ENCODE measurements around the gene ZNF524. TPM values are rescaled to one million over a fixed set of nuclear protein-coding genes. Genes with fewer than 3 reads are reported as not detected.

Gene ZNF524
- total RNA-seq, 1 donor from 2014 or later, result 9.3 TPM

- Mint-ChIP-seq H3K4me3 (ENCODE audit: unreplicated experiment) (no peak overlapping the region), H3K9me3 (ENCODE audit: unreplicated experiment) (no peaks in the 10 kb centered on the region), H3K27ac (ENCODE audit: unreplicated experiment) (no peak overlapping the region), H3K36me3 (ENCODE audit: low read depth, unreplicated experiment) (peaks cover 7% of the 10 kb centered on the region), H3K27me3 (ENCODE audit: unreplicated experiment) (peaks cover 15% of the 10 kb centered on the region), H3K4me1 (ENCODE audit: unreplicated experiment) (peaks cover 20% of the 10 kb centered on the region)
- peak; percentile 90 for TF ChIP-seq CTCF (IDR thresholded peaks at IDR 0.05; ENCODE audit: unreplicated experiment)
- peak; percentile 87 for DNase-seq (ENCODE audit: low spot score)
Measured at GRCh38 chr19:55632463-55632834, 32.4 kb downstream of the ZNF524 start.

GRCh38 chr19:55633861-55634260 is 33.8 kb downstream of the ZNF524 start:
- DNase-seq (ENCODE audit: low spot score), result no peak
- no peak for TF ChIP-seq CTCF (IDR thresholded peaks at IDR 0.05; ENCODE audit: unreplicated experiment)
- H3K27ac Mint-ChIP-seq (ENCODE audit: unreplicated experiment), result no peak overlapping the region
- H3K27me3 Mint-ChIP-seq (ENCODE audit: unreplicated experiment), result peaks cover 17% of the 10 kb centered on the region
- H3K9me3 Mint-ChIP-seq (ENCODE audit: unreplicated experiment), result no peaks in the 10 kb centered on the region
- peaks cover 20% of the 10 kb centered on the region for H3K4me1 Mint-ChIP-seq (ENCODE audit: unreplicated experiment)
- peaks cover 12% of the 10 kb centered on the region for H3K36me3 Mint-ChIP-seq (ENCODE audit: low read depth, unreplicated experiment)
- peak overlapping the region; percentile 47 for H3K4me3 Mint-ChIP-seq (ENCODE audit: unreplicated experiment)

DNA sequence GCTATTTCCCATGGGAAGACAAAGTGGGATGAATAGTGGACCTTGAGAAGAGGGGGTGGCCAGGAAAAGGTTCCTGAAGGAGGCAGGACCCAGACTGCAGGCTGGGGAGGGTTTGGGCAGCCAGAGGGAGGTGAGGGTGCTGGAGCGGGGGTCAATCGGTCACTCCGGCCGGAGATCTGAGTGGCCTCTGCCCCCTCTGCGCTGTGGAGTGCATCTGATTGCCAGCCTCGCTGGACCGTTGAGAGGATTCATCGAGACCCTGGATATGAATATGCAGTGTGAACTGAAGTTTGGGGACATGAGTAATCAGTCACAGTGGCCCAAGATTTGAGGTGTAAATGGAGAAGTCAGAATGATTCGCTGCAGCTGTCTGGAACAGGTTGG is 35.2 kb downstream of the ZNF524 start:
- Mint-ChIP-seq H3K4me1 (ENCODE audit: unreplicated experiment) (peaks cover 25% of the 10 kb centered on the region), H3K4me3 (ENCODE audit: unreplicated experiment) (peak overlapping the region; percentile 99), H3K27ac (ENCODE audit: unreplicated experiment) (peak overlapping the region; percentile 100), H3K36me3 (ENCODE audit: low read depth, unreplicated experiment) (peaks cover 14% of the 10 kb centered on the region), H3K27me3 (ENCODE audit: unreplicated experiment) (peaks cover 19% of the 10 kb centered on the region), H3K9me3 (ENCODE audit: unreplicated experiment) (no peaks in the 10 kb centered on the region)
- no peak for DNase-seq (ENCODE audit: low spot score)
- TF ChIP-seq CTCF (IDR thresholded peaks at IDR 0.05; ENCODE audit: unreplicated experiment), result no peak

- Mint-ChIP-seq H3K4me3 (ENCODE audit: unreplicated experiment) (peak overlapping the region; percentile 99), H3K27ac (ENCODE audit: unreplicated experiment) (peak overlapping the region; percentile 100)
Measured at GRCh38 chr19:55635856-55636440, 35.9 kb downstream of the ZNF524 start.

More at GRCh38 chr19:55635856-55636440, 35.9 kb downstream of the ZNF524 start:
- Mint-ChIP-seq H3K9me3 (ENCODE audit: unreplicated experiment) (no peaks in the 10 kb centered on the region), H3K4me1 (ENCODE audit: unreplicated experiment) (peaks cover 27% of the 10 kb centered on the region), H3K36me3 (ENCODE audit: low read depth, unreplicated experiment) (peaks cover 14% of the 10 kb centered on the region), H3K27me3 (ENCODE audit: unreplicated experiment) (peaks cover 19% of the 10 kb centered on the region)
- no peak for TF ChIP-seq CTCF (IDR thresholded peaks at IDR 0.05; ENCODE audit: unreplicated experiment)
- DNase-seq (ENCODE audit: low spot score), result no peak

Measured in endothelial cell (in vitro differentiated cells).